Superior temporal gyrus (tissue), 1 donor: ENCODE measurements around the gene NR2F1.
A peak's percentile ranks its signal among the peaks of the same experiment; 100 is the strongest.

Experiments used
- DNase-seq: peaks from one replicate; pipeline ENCODE4 v3.0.0-alpha.2; 2016; ENCODE audit errors: extremely low spot score

NR2F1 gene

GRCh38 chr5:93604644-93605515 is 21.9 kb downstream of the NR2F1 start:
- no peak for DNase-seq

- DNase-seq = no peak
Measured at GRCh38 chr5:93606382-93606752, 23.3 kb downstream of the NR2F1 start.

- peak; percentile 89 for DNase-seq
Measured at GRCh38 chr5:93607367-93608258, 24.6 kb downstream of the NR2F1 start.

GRCh38 chr5:93608855-93609254 is 25.8 kb downstream of the NR2F1 start:
- DNase-seq = no peak

GRCh38 chr5:93609762-93610161 is 26.7 kb downstream of the NR2F1 start:
- no peak for DNase-seq

GRCh38 chr5:93610581-93611272 is 27.7 kb downstream of the NR2F1 start:
- no peak for DNase-seq

GRCh38 chr5:93611273-93611975 is 28.4 kb downstream of the NR2F1 start:
- no peak for DNase-seq

- DNase-seq = no peak
Measured at GRCh38 chr5:93611976-93612854, 29.2 kb downstream of the NR2F1 start.

- DNase-seq = no peak
Measured at GRCh38 chr5:93612855-93613243, 29.8 kb downstream of the NR2F1 start.

GRCh38 chr5:93616538-93617174 is 33.6 kb downstream of the NR2F1 start:
- no peak for DNase-seq

GRCh38 chr5:93620487-93621326 is 37.7 kb downstream of the NR2F1 start:
- peak; percentile 82 for DNase-seq

- DNase-seq = peak; percentile 82
Measured at GRCh38 chr5:93621327-93621798, 38.3 kb downstream of the NR2F1 start.

GRCh38 chr5:93622240-93622885 is 39.3 kb downstream of the NR2F1 start:
- DNase-seq = peak; percentile 78

GRCh38 chr5:93623153-93623552 is 40.1 kb downstream of the NR2F1 start:
- DNase-seq = no peak

GRCh38 chr5:93626801-93627200 is 43.8 kb downstream of the NR2F1 start:
- no peak for DNase-seq

- DNase-seq = no peak
Measured at GRCh38 chr5:93632327-93632726, 49.3 kb downstream of the NR2F1 start.

- DNase-seq = no peak
Measured at GRCh38 chr5:93635991-93636390, 53.0 kb downstream of the NR2F1 start.

GRCh38 chr5:93636837-93637236 is 53.8 kb downstream of the NR2F1 start:
- no peak for DNase-seq
